MG63 (cell line): ENCODE results near the gene PTGFRN. TPM values are rescaled to one million over a fixed set of nuclear protein-coding genes. Genes with fewer than 3 reads are reported as not detected.
A peak's percentile ranks its signal among the peaks of the same experiment; 100 is the strongest.

Experiments used
- DNase-seq: peaks from one replicate; pipeline ENCODE4 v3.0.0-alpha.2; 2020
- H3K27me3 ChIP-seq: fragments of 250-450 bp; sonication (Bioruptor Pico); 2 replicates; pipeline ENCODE4 v1.5.1; 2020; ENCODE audit warnings: mild to moderate bottlenecking, moderate library complexity
- H3K36me3 ChIP-seq: fragments of 250-450 bp; sonication (Bioruptor Pico); 2 replicates; pipeline ENCODE4 v1.5.1; 2020; ENCODE audit warnings: mild to moderate bottlenecking, moderate library complexity
- H3K4me3 ChIP-seq: fragments of 250-450 bp; sonication (Bioruptor Pico); 2 replicates; pipeline ENCODE4 v1.5.1; 2020; ENCODE audit warnings: mild to moderate bottlenecking, moderate library complexity
- H3K9me3 ChIP-seq: fragments of 250-450 bp; sonication (Bioruptor Pico); 2 replicates; pipeline ENCODE4 v1.5.1; 2020; ENCODE audit warnings: mild to moderate bottlenecking, moderate library complexity
- total RNA-seq: library from RNA; depleted of rRNA; stranded (reverse); fragments of >200 nt; shearing (Covaris generic); gene quantifications from 2 replicates; pipeline ENCODE4 v1.2.3, GENCODE V29; 2014; ENCODE audit warnings: low replicate concordance

Gene PTGFRN
- total RNA-seq, 1 experiment from 2014 or later = 56.6 TPM

DNA sequence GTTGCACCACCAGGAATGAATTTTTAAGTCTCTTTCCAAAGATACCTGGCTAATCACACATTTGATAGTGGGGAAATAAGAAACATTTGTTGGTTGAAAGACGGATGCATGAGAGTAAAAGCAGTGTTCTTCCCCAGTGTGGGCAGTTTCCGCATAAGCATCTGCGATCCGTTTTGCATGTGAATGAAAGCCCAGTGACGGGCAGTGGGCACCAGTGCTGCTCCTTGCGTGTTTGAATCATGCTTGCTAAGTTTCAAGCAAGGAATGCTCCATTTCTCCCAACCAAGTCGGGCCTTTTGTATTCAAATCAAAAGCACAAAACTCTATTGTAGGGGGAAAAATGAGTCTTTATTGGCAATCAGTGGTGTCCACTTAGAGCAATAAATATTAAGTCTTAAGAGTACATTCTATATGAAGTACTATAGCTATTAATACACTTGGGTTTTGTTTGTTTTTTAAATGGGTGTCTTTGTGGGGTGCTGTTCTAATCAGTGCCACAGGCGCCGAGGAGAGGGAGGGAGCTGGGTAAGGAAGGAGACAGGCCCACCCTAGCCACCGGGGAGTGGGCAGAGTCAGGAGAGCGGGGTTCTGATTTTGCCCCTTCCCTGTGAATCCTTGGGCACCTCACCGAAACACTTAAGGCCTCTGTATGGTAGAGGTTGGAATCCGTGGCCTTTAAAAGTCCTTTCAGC lies 750 bp upstream of the PTGFRN start:
- Histone ChIP-seq H3K4me3 (peak overlapping the region; percentile 83), H3K27me3 (no peaks in the 10 kb centered on the region), H3K9me3 (no peaks in the 10 kb centered on the region), H3K36me3 (no peaks in the 10 kb centered on the region)
- no peak for DNase-seq

DNA sequence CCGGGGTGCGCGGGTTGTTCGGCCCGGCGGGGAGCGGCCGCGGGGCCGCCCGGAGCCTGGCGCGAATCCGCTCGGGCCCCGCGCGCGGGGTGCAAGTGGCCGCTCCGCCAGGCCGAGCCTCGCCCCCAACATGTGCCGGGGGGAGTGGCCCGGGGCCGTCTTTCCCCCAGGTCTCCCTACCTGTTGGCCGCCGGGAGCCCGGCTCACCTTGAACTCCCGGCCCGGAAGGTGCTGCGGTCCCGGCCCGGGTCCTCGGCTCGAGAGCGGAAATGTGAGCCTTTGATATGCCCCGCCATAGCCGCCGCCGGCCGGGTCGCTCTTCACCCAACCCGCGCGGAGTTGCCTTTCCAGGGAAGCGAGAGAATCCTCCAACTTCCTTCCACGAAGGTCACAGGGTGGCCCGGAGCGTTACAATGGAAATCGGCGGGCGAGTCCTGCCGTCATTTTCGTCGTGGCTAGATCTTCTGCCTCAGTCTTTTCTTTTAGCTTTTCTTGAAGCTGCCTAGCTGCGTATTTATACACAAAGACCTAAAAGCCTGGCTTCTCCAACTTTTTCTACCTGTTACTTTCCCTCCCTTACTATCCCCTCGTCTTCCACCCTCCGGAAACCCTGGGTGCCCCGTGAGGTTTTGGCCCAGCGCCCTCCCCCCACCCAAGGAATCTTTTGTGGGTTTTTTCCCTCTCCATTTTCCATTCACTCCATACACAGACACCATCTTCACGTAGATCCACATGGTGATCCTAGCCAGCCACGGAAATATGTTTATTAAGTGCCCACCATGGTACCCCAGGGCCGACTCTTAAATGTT lies 867 bp downstream of the PTGFRN start:
- no peaks in the 10 kb centered on the region for H3K27me3 ChIP-seq
- DNase-seq = peak; percentile 47

DNA sequence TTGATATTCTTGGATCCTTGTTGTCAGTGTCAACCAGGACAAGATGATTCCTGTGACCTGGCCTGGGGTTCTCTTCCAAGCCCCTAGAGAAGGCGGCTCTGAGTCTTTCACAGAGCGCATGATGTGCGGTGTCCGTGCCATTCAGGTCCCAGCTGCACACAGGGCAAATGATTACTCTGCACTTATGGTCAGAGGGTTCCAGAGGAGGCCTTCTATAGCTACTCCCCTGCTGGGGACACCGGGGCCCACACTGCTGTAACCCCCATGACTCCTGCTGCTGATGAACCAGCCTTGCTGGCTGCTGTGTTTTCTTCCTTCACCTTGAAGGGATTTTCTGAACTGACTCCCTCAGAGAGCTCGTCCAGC lies 1.5 kb downstream of the PTGFRN start:
- no peak for DNase-seq
- Histone ChIP-seq H3K36me3 (no peaks in the 10 kb centered on the region), H3K27me3 (no peaks in the 10 kb centered on the region), H3K4me3 (peak overlapping the region; percentile 83), H3K9me3 (no peaks in the 10 kb centered on the region)

More for the DNA sequence above, 867 bp downstream of the PTGFRN start:
- Histone ChIP-seq H3K9me3 (no peaks in the 10 kb centered on the region), H3K36me3 (no peaks in the 10 kb centered on the region), H3K4me3 (peak overlapping the region; percentile 83)

DNA sequence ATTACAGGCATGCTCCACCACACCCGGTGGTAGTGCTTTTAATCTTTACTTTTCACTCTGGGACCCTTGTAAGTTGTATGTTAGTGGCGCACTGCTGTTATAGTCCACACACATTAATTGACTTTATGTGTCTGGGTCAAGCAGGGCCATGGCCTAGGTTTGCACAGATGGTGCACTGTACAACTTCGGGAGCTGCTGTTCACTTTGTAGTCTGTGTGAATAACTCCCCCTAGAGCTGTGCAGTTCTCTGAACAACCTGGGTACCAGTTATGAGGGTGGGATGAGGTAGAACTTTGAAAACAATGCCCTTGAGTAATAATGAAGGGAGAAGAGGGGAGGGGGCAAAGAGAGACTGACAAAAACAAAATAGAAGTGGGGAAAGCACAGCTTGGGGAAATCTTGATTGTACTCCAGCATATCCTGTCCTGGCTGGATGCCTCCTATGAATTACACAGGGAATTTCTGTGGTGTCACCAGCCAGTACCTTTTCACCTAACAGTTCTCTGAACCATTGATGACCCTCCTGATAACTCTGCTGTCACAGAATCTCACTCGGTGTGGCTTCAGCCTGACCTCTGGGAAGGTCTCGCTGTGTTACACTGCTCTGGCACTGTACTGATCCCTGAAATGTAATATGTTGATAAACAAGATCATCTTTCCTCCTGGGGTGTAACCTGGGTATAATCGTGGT lies 2.2 kb downstream of the PTGFRN start:
- Histone ChIP-seq H3K27me3 (no peaks in the 10 kb centered on the region), H3K36me3 (no peaks in the 10 kb centered on the region), H3K9me3 (no peaks in the 10 kb centered on the region), H3K4me3 (no peak overlapping the region)
- DNase-seq = no peak

DNA sequence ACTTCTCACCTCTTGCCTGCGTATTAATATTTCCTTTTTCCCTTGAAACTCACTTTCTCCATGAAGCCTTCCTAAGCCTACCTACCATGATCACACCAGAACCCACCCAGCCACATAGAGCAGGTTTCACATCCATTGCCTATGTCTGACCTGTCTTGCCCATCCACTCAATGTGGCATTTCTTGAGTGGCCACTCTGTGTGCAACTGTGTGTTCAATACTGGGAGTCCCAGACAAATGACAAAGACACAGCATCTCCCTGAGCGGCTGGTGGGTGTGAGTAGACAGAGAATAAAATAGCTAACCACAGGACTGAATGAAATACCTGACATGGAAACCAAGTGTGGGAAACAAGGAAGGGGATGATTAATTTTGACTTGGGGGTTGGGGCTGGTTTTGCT lies 3.1 kb downstream of the PTGFRN start:
- no peak for DNase-seq
- Histone ChIP-seq H3K27me3 (no peaks in the 10 kb centered on the region), H3K9me3 (no peaks in the 10 kb centered on the region), H3K36me3 (no peaks in the 10 kb centered on the region), H3K4me3 (no peak overlapping the region)

DNA sequence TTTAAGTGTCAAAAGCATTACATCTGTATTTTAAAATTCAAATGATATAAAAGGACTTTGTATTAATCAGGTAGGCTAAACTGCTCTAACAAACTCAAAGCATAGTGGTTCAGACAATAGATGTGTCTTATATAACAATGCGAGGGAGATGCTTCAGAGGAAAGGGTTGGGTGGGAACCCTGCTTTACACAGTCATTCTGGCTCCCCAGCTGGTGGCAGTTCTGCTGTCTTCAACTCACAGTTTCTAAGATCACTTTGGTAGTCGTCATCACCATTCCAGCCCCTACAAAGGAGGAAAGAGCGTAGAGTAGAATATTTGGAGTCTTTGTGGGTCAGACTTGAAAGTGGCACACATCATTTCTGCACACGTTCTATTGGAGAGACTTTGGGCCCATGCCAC lies 4.2 kb downstream of the PTGFRN start:
- no peak for DNase-seq
- no peaks in the 10 kb centered on the region for H3K36me3 ChIP-seq
- H3K4me3 ChIP-seq = no peak overlapping the region
- no peaks in the 10 kb centered on the region for H3K9me3 ChIP-seq
- H3K27me3 ChIP-seq = no peaks in the 10 kb centered on the region

DNA sequence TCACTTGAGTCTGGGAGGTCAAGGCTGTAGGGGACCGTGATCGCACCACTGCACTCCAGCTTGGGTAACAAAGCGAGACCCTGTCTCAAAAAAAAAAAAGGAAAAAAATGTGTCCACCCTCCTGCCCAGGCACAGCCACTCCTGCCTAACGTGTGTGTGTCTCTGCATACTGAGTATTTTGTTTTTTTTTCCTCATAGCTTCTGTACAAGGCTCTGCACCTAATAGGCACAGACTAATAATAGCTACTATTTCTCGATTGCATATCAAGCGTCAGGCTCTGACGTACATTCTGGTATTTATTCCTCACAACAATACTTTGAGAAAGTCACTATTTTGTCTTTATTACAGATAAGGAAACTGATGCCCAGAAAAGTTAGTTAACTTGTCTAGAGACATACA lies 5.0 kb downstream of the PTGFRN start:
- Histone ChIP-seq H3K27me3 (no peaks in the 10 kb centered on the region), H3K36me3 (no peaks in the 10 kb centered on the region), H3K9me3 (no peaks in the 10 kb centered on the region)

DNA sequence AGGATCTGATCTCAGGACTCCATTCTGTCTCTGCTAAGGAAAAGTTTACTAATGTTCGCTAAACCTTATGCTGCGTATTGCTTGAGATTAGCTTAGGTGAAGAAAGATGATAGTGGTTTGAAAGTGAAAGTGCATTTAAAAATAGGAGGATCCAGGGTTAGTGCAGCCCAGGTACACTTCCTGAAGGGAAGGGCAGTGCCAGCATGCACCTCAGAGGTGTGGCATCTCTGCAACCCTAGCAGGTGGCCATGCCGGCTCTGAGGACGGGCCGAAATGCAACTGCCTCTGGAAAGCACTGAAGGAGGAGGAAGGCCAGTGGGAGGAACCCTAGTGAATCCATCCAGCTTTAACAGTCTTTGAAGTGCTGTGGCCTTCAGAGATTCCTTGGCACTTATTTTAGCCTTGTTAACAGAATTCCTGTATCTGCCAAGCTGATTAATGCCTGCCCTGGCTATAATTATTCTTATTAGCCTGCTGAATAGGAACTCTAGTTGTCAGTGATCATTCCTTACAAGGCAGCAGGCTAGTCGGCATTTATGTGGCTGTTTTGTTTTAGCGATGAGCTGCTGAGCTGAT lies 5.5 kb downstream of the PTGFRN start:
- H3K4me3 ChIP-seq = no peak overlapping the region

More for the DNA sequence above, 5.0 kb downstream of the PTGFRN start:
- no peak overlapping the region for H3K4me3 ChIP-seq
- no peak for DNase-seq

DNA sequence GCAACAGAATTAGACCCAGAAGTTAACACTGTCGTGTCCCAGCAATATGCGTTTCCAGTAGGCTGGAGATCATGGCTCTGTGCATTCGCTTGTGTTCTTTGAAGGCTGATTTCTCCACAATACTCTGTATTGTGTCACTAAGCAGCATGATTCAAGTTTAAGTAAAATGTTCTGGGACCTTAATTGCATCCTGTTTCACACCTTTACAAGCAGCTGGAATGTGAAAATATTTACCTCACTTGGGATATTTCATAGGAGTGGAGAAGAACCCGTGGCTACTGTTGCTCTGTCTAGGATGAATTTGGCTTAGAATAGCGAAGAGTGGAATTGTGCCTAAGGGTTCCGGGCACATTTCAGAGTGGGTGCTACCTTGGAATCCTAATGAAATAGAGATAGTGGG lies 6.3 kb downstream of the PTGFRN start:
- no peak for DNase-seq
- Histone ChIP-seq H3K36me3 (no peaks in the 10 kb centered on the region), H3K9me3 (no peaks in the 10 kb centered on the region), H3K27me3 (no peaks in the 10 kb centered on the region), H3K4me3 (no peak overlapping the region)

More for the DNA sequence above, 5.5 kb downstream of the PTGFRN start:
- Histone ChIP-seq H3K9me3 (no peaks in the 10 kb centered on the region), H3K27me3 (no peaks in the 10 kb centered on the region), H3K36me3 (no peaks in the 10 kb centered on the region)
- DNase-seq = no peak

DNA sequence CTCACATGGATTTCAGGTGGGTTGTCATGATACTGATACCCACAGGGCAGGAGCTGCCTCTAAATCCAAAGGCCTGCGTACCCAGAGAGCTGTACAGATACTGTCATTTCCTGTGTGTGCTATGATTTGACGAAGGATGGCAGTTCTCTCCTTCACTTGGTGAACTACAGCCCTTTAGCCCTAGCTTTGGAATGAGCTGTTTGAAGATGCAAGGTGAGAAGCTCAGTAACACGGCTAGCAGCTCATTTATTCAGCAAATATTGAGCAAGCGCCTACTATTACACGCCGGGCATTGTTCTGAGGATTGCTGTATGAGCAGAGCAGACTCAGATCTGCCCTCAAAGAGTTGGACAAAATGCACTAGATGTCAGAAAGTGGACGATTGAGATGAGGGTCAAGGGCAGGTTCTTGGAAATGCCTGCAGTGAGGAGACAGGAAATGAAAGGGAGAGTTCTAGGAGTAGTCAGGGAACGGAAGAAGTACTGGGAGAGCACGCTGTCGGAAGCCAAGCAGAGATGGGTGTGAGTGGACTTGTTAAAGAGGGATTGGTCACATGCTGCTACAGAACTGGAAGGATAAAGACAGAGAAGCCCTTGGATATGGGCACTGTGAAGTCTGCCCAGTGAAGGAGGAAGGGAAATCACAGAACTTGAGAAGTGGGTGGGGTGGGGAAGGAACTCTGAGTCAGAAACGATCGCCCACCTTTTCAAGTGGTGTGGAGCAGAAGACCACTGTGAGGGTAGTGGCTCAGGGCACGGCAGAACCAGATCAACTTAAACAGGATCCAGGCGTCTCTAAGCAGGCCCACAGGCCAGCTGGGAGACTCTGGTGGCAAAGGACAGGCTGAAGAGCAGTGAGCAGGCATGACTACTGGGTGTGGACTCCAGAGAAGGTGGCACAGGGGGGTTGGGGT lies 7.1 kb downstream of the PTGFRN start:
- H3K36me3 ChIP-seq = no peaks in the 10 kb centered on the region

DNA sequence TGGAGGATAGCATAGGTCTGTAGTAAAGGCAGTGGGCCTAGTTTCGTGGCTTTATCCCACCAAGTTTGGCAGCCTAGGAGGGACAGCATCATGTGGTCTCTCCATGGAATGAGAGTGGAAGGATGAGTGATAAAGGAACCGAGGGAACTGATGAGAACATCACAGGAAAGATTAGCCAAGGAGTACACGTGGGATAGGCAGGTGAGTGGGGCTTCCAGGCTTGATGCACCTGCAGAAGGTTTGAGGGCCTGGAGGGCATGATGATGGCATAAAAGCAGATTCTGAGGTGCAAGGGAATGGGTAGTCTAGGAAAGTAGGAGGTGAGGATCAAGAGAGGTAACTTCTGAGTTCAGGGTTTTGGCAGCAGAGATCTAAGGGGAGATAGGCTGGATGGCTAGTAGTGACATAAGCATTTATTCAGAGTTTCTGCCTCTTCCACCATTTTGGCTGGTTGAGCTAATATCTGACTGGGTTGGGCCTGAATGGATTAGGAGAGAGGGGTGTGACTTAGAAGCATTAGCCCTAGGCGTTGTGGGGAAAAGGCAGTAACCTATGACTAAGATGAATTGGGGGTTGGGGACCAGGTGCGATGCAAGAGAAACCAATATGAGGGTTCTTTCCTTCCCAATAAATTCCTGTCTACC lies 9.1 kb downstream of the PTGFRN start:
- Histone ChIP-seq H3K9me3 (no peaks in the 10 kb centered on the region), H3K36me3 (no peaks in the 10 kb centered on the region), H3K27me3 (no peaks in the 10 kb centered on the region), H3K4me3 (no peak overlapping the region)
- DNase-seq = no peak

More for the DNA sequence above, 7.1 kb downstream of the PTGFRN start:
- Histone ChIP-seq H3K27me3 (no peaks in the 10 kb centered on the region), H3K4me3 (no peak overlapping the region), H3K9me3 (no peaks in the 10 kb centered on the region)
- no peak for DNase-seq

DNA sequence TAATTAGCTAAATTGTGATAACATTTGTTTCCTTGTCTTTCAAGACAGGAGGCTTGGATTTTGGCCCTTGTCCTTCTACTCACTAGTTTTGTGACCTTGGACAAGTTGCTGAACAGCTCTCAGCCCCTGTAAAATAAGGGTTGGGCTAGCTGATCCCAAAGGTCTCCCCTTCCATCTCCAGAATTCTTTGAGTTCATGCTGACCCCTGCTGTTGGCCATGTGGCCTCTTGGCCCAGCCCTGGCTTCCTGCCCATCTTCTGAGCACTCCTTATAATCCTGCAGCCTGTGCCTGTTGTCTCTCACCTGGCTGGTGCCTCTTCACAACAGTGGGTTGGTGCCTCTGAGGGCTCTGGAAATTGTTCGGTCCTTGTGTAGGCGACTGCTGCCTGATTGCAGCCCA lies 10.1 kb downstream of the PTGFRN start:
- no peak for DNase-seq
- Histone ChIP-seq H3K9me3 (no peaks in the 10 kb centered on the region), H3K27me3 (no peaks in the 10 kb centered on the region), H3K36me3 (no peaks in the 10 kb centered on the region), H3K4me3 (no peak overlapping the region)

DNA sequence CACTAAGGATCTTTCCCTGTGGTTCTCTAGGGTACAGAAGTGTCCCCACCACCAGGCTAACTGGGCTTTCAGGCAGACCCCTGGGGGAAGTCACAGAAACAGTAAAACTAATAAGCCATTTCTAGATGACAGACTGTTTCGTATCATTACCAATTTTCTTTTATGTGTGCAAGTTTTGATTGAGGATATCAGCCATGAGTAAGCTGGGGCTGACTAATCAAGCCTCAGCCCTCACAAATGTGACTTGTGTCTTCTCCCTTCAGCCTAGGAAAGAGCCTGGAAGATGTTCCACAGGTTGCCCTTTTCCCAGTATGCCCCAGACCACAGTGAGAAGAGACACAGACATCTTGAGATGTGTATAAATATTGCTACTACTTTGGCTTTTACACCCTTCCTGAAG lies 10.5 kb downstream of the PTGFRN start:
- Histone ChIP-seq H3K9me3 (no peaks in the 10 kb centered on the region), H3K36me3 (no peaks in the 10 kb centered on the region), H3K4me3 (no peak overlapping the region), H3K27me3 (no peaks in the 10 kb centered on the region)
- no peak for DNase-seq

DNA sequence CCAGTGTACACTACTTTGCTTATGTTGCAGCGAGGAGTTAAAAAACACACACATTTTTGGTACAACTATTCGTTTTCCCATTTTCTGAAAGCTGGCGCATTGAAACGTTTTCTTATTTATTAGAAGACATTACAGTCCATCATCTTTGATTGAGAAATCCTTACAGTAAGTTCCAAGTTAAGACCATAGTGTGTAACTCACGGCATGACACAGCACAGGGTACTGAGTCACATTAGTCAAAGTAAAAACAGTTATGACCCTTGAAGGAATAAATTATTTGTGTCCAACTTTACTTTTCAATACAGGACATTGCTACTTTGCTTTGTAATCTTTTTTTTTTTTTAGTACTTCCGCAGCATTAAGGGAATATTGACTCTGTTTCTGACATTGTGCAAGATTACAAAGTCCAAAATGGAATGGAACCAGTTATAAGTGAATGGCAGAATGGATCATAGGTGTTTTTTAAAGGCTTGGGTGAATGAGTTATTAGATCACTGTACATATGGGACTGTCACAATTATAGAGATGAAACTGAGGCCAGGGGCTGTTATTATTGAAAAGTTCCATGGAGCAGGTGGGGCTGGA lies 11.7 kb downstream of the PTGFRN start:
- Histone ChIP-seq H3K36me3 (no peaks in the 10 kb centered on the region), H3K4me3 (no peak overlapping the region), H3K27me3 (no peaks in the 10 kb centered on the region), H3K9me3 (no peaks in the 10 kb centered on the region)
- no peak for DNase-seq

DNA sequence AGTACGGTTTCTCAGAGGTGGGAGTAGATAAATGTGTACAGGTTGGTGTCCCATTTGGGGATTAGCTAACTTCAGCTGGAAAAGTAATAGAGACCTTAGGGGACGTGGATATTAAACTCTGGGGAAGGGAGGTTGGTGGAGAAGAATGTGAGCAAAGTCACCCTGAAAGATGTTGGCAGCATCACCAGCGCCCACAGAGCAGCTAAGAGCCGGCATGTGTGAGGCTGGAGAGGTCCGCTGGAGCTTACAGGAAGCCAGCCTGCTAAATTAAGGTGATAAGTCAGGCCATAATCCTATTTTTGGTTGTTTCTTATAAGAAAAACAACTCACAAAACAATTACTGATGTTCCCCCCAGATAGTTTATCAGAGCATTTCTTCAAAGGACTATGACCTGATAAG lies 12.2 kb downstream of the PTGFRN start:
- Histone ChIP-seq H3K4me3 (no peak overlapping the region), H3K27me3 (no peaks in the 10 kb centered on the region), H3K36me3 (no peaks in the 10 kb centered on the region), H3K9me3 (no peaks in the 10 kb centered on the region)
- no peak for DNase-seq
